HL-60 (cell line): Measurements from ENCODE around the gene DDIT3.

Experiments
- DNase-seq, 2 experiments: peaks; one replicate each; pipeline ENCODE4 v3.0.0-alpha.2; 2010 to 2020; ENCODE audit warnings: low read depth in 1 of 2, low spot score in 1 of 2
- H3K27ac ChIP-seq: fragments of 250-450 bp; sonication (Bioruptor Pico); replicated peaks from 2 replicates; pipeline ENCODE4 v1.5.1; 2020; ENCODE audit warnings: mild to moderate bottlenecking, moderate library complexity
- H3K27me3 ChIP-seq: fragments of 250-450 bp; sonication (Bioruptor Pico); 2 replicates; pipeline ENCODE4 v1.5.1; 2021; ENCODE audit warnings: mild to moderate bottlenecking, moderate library complexity; ENCODE audit not compliant: insufficient read depth, poor library complexity, severe bottlenecking
- H3K4me3 ChIP-seq: replicated peaks from 2 replicates; pipeline ENCODE4 v1.5.1; 2011; ENCODE audit warnings: mild to moderate bottlenecking, control low read depth, low read length; ENCODE audit not compliant: insufficient read depth
- CTCF ChIP-seq: IDR thresholded peaks from one replicate; pipeline ENCODE4 v1.5.1; 2011; ENCODE audit warnings: low read length, control low read depth, inconsistent platforms; ENCODE audit not compliant: insufficient read depth
- GABPA ChIP-seq: IDR thresholded peaks from 2 replicates; pipeline ENCODE4 v1.6.1; 2012; ENCODE audit warnings: low read depth
- POLR2AphosphoS5 ChIP-seq: IDR thresholded peaks from 2 replicates; pipeline ENCODE4 v1.6.1; 2012; ENCODE audit warnings: low read depth
- REST ChIP-seq: IDR thresholded peaks from 2 replicates; pipeline ENCODE4 v1.6.1; 2012; ENCODE audit warnings: low read depth; ENCODE audit not compliant: insufficient replicate concordance
- SPI1 ChIP-seq: IDR thresholded peaks from 2 replicates; pipeline ENCODE4 v1.6.1; 2012; ENCODE audit warnings: low read depth, mild to moderate bottlenecking, borderline replicate concordance

DDIT3 gene

GRCh38 chr12:57558864-57559263, 38.5 kb upstream of the DDIT3 start:
- DNase-seq: no peak
- Histone ChIP-seq H3K27ac (no peak overlapping the region), H3K4me3 (no peak overlapping the region), H3K27me3 (peaks cover 17% of the 10 kb centered on the region)
- no peak for TF ChIP-seq SPI1
- TF ChIP-seq CTCF: no peak
- TF ChIP-seq POLR2AphosphoS5: no peak

- peaks cover 14% of the 10 kb centered on the region for H3K27me3 ChIP-seq
Observed at GRCh38 chr12:57554897-57555296, 34.6 kb upstream of the DDIT3 start.

DNA sequence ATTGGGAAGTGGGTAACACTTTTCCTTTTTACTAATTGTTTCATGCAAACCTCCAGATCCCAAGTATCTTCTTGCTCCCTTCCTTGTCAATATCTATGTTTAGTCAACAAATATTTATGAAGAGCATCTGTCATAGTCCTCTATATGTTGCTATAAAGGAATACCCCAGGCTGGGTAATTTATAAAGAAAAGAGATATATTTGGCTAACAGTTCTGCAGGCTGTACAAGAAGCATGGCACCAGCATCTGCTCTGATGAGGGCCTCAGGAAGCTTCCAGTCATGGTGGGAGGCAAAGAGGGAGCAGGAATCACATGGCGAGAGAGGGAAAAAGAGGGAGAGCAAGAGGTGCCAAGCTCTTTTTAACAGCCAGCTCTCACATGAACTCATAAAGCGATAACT, 34.1 kb upstream of the DDIT3 start:
- TF ChIP-seq GABPA (no peak), REST (no peak), CTCF (no peak), POLR2AphosphoS5 (no peak), SPI1 (no peak)
- Histone ChIP-seq H3K4me3 (no peak overlapping the region), H3K27ac (no peak overlapping the region), H3K27me3 (peaks cover 14% of the 10 kb centered on the region)
- DNase-seq: no peak

More at GRCh38 chr12:57554897-57555296, 34.6 kb upstream of the DDIT3 start:
- Histone ChIP-seq H3K4me3 (no peak overlapping the region), H3K27ac (no peak overlapping the region)
- no peak for TF ChIP-seq SPI1
- TF ChIP-seq GABPA: no peak
- TF ChIP-seq POLR2AphosphoS5: no peak
- TF ChIP-seq REST: no peak
- no peak for TF ChIP-seq CTCF
- DNase-seq: no peak
